Adrenal gland (tissue), 5 donors: ENCODE measurements around the gene DACH2.

Experiments
- POLR2A ChIP-seq, 2 donors: fragments of 450-650 bp; IDR thresholded peaks; one replicate each; pipeline ENCODE4 v1.6.1; 2017; ENCODE audit warnings: antibody characterized with exemption in 2 of 2, mild to moderate bottlenecking in 2 of 2, moderate library complexity in 1 of 2
- TF ChIP-seq, protein P1 (sequence below), 6 experiments: fragments of 450-650 bp in 4 of 6; fragments of 200-600 bp in 2 of 6; sonication (generic) in 1 of 6; IDR thresholded peaks; 1 replicate in 5 of 6; 2 replicates in 1 of 6; pipeline versions ENCODE4 v1.5.1 to v1.8.0; 2016 to 2021; ENCODE audit warnings: antibody characterized with exemption in 6 of 6, mild to moderate bottlenecking in 2 of 6, moderate library complexity in 1 of 6
- donor health status: DM: no; HTN: no; CAD: no.

DNA sequence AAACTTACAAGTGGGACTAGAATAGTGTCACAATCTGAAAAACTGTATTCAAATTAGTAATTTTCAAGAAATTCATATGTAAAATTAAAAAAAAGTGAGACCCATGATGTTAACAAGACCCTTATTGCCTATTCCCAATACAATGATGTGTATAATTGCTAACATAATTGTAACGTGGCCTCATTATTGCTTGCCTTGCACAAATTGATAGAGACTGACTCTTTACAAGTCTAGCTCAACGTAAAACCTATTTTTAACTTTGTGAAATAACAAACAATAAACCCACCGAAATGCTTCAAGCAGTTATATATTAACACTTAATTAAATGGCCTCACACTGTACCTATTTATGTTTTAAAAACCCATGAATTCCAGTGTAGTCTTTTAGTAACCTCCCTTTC is 312.5 kb downstream of the DACH2 start:
- TF ChIP-seq, protein P1, sequence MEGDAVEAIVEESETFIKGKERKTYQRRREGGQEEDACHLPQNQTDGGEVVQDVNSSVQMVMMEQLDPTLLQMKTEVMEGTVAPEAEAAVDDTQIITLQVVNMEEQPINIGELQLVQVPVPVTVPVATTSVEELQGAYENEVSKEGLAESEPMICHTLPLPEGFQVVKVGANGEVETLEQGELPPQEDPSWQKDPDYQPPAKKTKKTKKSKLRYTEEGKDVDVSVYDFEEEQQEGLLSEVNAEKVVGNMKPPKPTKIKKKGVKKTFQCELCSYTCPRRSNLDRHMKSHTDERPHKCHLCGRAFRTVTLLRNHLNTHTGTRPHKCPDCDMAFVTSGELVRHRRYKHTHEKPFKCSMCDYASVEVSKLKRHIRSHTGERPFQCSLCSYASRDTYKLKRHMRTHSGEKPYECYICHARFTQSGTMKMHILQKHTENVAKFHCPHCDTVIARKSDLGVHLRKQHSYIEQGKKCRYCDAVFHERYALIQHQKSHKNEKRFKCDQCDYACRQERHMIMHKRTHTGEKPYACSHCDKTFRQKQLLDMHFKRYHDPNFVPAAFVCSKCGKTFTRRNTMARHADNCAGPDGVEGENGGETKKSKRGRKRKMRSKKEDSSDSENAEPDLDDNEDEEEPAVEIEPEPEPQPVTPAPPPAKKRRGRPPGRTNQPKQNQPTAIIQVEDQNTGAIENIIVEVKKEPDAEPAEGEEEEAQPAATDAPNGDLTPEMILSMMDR (IDR thresholded peaks at IDR 0.05): no peak
- TF ChIP-seq POLR2A (IDR thresholded peaks at IDR 0.05): no peak
